SU-DHL-6 (cell line): ENCODE results near the gene ODF2.

ENCODE experiments used
- EZH2phosphoT487 ChIP-seq: fragments of 200-600 bp; sonication (generic), shearing (Covaris generic); conservative IDR thresholded peaks from 2 replicates; pipeline ENCODE4 v1.6.1; 2018; ENCODE audit warnings: mild to moderate bottlenecking, antibody characterized with exemption, low read length, moderate library complexity, mixed read lengths
- TF ChIP-seq, protein P1 (sequence below): fragments of 200-600 bp; sonication (generic); IDR thresholded peaks from one replicate; pipeline ENCODE4 v1.5.1; 2017; ENCODE audit warnings: antibody characterized with exemption, mild to moderate bottlenecking, low read length, moderate library complexity; ENCODE audit not compliant: insufficient read depth, poor library complexity, severe bottlenecking

DNA sequence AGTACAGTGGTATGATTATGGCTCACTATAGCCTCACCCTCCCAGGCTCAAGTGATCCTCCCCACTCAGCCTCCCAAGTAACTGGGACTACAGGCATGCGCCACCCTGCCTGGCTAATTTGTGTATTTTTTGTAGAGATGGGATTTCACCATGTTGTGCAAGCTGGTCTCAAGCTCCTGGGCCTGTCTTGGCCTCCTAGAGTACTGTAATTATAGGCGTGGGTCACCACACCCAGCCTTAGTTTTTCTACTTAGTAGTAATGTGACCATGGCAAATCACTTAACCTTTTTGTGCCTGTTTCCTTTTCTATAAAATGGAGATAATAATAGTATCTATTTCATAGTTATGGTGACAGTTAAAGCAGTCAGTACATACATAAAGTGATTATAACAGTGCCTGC is 70.9 kb downstream of the ODF2 start:
- TF ChIP-seq, protein P1, sequence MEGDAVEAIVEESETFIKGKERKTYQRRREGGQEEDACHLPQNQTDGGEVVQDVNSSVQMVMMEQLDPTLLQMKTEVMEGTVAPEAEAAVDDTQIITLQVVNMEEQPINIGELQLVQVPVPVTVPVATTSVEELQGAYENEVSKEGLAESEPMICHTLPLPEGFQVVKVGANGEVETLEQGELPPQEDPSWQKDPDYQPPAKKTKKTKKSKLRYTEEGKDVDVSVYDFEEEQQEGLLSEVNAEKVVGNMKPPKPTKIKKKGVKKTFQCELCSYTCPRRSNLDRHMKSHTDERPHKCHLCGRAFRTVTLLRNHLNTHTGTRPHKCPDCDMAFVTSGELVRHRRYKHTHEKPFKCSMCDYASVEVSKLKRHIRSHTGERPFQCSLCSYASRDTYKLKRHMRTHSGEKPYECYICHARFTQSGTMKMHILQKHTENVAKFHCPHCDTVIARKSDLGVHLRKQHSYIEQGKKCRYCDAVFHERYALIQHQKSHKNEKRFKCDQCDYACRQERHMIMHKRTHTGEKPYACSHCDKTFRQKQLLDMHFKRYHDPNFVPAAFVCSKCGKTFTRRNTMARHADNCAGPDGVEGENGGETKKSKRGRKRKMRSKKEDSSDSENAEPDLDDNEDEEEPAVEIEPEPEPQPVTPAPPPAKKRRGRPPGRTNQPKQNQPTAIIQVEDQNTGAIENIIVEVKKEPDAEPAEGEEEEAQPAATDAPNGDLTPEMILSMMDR, result no peak
- TF ChIP-seq EZH2phosphoT487, result no peak
